Neural cell (in vitro differentiated cells): ENCODE measurements around the gene TENT4A.

Experiments
- CTCF ChIP-seq: fragments of 450-650 bp; IDR thresholded peaks from 2 replicates; pipeline ENCODE4 v1.5.1; 2014; ENCODE audit warnings: antibody characterized with exemption, mild to moderate bottlenecking, moderate library complexity; ENCODE audit not compliant: poor library complexity, severe bottlenecking
- MXI1 ChIP-seq: fragments of 450-650 bp; conservative IDR thresholded peaks from 2 replicates; pipeline ENCODE4 v1.6.1; 2014; ENCODE audit warnings: antibody characterized with exemption, mild to moderate bottlenecking; ENCODE audit not compliant: poor library complexity, severe bottlenecking
- POLR2AphosphoS5 ChIP-seq: IDR thresholded peaks from 2 replicates; pipeline ENCODE4 v1.6.1; 2012
- RAD21 ChIP-seq: fragments of 450-650 bp; conservative IDR thresholded peaks from 2 replicates; pipeline ENCODE4 v1.6.1; 2014; ENCODE audit warnings: antibody characterized with exemption, mild to moderate bottlenecking, moderate library complexity
- REST ChIP-seq: IDR thresholded peaks from 2 replicates; pipeline ENCODE4 v1.6.1; 2012; ENCODE audit warnings: borderline replicate concordance

GRCh38 chr5:6752236-6752635, 39.0 kb downstream of the TENT4A start:
- TF ChIP-seq REST: no peak
- TF ChIP-seq CTCF: no peak
- TF ChIP-seq RAD21: no peak
- no peak for TF ChIP-seq POLR2AphosphoS5
- no peak for TF ChIP-seq MXI1
